ENCODE data around the gene PEX11B. TPM values are rescaled to one million over a fixed set of nuclear protein-coding genes. Genes with fewer than 3 reads are reported as not detected.
A peak's percentile ranks its signal among the peaks of the same experiment; 100 is the strongest.

Gene PEX11B
- 14.5 and 16.1 TPM in 2 replicates for total RNA-seq (2022)
- Bru-seq, nascent RNA, result percentile 67 among the genes with signal in this experiment
- percentile 78 among the genes with signal in this experiment for BruChase-seq, experiment 1, labeled RNA remaining after a 2-hour chase
- BruChase-seq, experiment 2, labeled RNA remaining after a 6-hour chase, result percentile 71 among the genes with signal in this experiment
- long read RNA-seq, transcript PEX11B-201 (4 exons, 1,740 nt), result major isoform, 33 of 37 reads
- long read RNA-seq, partial matches to known transcripts, result 1 of 37 reads
- long read RNA-seq, other reads (novel, unspliced or antisense), result 3 of 37 reads

GRCh38 chr1:145918144-145918991 is at the start of gene PEX11B:
Gene PEX11B (minus strand): TSS chr1:145918717. CDS start chr1:145918688, 29 bp downstream.
- ChIA-PET POLR2A (interaction anchor here (1.0 to 1.7 kb wide), 2 partner anchors 9 to 46 kb away, joined by 5 to 11 read pairs; partner anchors contain the start of genes ANKRD34A, POLR3GL and RBM8A), CTCF (interaction anchor here (0.6 to 1.7 kb wide), 5 partner anchors 26 to 62 kb away, joined by 3 to 12 read pairs (median 3); partner anchors contain the start of gene PIAS3)
- intact Hi-C loops (cut with micrococcal nuclease; ENCODE audit: unreplicated experiment), result loop anchor here (1.0 kb wide), 1 partner anchor 46 kb away; the partner anchor contains the start of genes ANKRD34A and POLR3GL
- TF ChIP-seq, protein P1, sequence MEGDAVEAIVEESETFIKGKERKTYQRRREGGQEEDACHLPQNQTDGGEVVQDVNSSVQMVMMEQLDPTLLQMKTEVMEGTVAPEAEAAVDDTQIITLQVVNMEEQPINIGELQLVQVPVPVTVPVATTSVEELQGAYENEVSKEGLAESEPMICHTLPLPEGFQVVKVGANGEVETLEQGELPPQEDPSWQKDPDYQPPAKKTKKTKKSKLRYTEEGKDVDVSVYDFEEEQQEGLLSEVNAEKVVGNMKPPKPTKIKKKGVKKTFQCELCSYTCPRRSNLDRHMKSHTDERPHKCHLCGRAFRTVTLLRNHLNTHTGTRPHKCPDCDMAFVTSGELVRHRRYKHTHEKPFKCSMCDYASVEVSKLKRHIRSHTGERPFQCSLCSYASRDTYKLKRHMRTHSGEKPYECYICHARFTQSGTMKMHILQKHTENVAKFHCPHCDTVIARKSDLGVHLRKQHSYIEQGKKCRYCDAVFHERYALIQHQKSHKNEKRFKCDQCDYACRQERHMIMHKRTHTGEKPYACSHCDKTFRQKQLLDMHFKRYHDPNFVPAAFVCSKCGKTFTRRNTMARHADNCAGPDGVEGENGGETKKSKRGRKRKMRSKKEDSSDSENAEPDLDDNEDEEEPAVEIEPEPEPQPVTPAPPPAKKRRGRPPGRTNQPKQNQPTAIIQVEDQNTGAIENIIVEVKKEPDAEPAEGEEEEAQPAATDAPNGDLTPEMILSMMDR (IDR thresholded peaks at IDR 0.05; ENCODE audit: insufficient read depth in 1 of 2, low read depth in 1 of 2, low read length in 1 of 2, severe bottlenecking in 1 of 2, unreplicated experiment in 1 of 2), result no peak
- no TSS peak for BruUV-seq (replicated peaks)
- peak; percentile 83 to 88 for DNase-seq
- H3K4me1 Mint-ChIP-seq (ENCODE audit: low read depth, unreplicated experiment), result peaks cover 7% of the 10 kb centered on the region
- Histone ChIP-seq H3K4me1 (no peaks in the 10 kb centered on the region), H3K36me3 (ENCODE audit: control insufficient read depth, insufficient read depth, low read length) (no peaks in the 10 kb centered on the region), H3K4me3 (ENCODE audit: low read depth, low read length) (peak within 1 kb of the TSS; percentile 76), H3K27me3 (replicated peaks; ENCODE audit: control insufficient read depth, insufficient read depth, low read length) (no peaks in the 10 kb centered on the region), H3K9me3 (no peaks in the 10 kb centered on the region)
- peak within 1 kb of the TSS; percentile 79 for H3K27ac Mint-ChIP-seq (ENCODE audit: unreplicated experiment)
- H3K27me3 Mint-ChIP-seq (ENCODE audit: insufficient read depth, unreplicated experiment), result no peaks in the 10 kb centered on the region
- H3K36me3 Mint-ChIP-seq (ENCODE audit: insufficient read depth, unreplicated experiment), result peaks cover 11% of the 10 kb centered on the region
- peak within 1 kb of the TSS; percentile 94 for H3K4me3 Mint-ChIP-seq (ENCODE audit: unreplicated experiment)
- no peaks in the 10 kb centered on the region for H3K9me3 Mint-ChIP-seq (ENCODE audit: unreplicated experiment)

DNA sequence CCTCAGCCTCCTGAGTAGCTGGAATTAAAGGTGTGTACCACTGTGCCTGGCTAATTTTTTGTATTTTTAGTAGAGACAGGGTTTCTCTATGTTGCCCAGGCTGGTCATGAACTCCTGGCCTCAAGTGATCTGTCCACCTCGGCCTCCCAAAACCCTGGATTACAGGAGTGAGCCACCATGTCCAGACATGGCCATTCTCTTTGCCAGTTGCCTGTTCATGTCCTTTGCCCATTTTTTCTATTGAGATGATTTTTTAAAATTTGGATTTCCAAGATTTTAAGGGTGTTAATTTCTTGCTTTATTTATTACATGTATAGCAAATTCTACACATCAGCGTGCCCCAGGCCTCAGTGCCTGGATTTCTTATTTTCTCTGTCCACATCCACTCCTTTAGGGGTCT is 48.8 kb upstream of the PEX11B start:
- H3K4me1 Mint-ChIP-seq (ENCODE audit: low read depth, unreplicated experiment), result peaks cover 13% of the 10 kb centered on the region
- H3K4me1 ChIP-seq, result peaks cover 16% of the 10 kb centered on the region
- no peak overlapping the region for H3K4me3 ChIP-seq (ENCODE audit: low read depth, low read length)
- no peak overlapping the region for H3K27ac Mint-ChIP-seq (ENCODE audit: unreplicated experiment)
- CTCF ChIA-PET, result no interaction called here
- H3K36me3 Mint-ChIP-seq (ENCODE audit: insufficient read depth, unreplicated experiment), result no peaks in the 10 kb centered on the region
- no peaks in the 10 kb centered on the region; the same call in 1 of the 2 replicates for H3K9me3 ChIP-seq
- BruUV-seq (replicated peaks), result no TSS peak
- H3K9me3 Mint-ChIP-seq (ENCODE audit: unreplicated experiment), result no peaks in the 10 kb centered on the region
- peaks cover 3% of the 10 kb centered on the region for H3K27me3 Mint-ChIP-seq (ENCODE audit: insufficient read depth, unreplicated experiment)
- POLR2A ChIA-PET, result interaction anchor here (0.6 kb wide), 1 partner anchor 75 kb away, joined by 4 read pairs; no protein-coding TSS in a partner anchor
- TF ChIP-seq, protein P1 (IDR thresholded peaks at IDR 0.05; ENCODE audit: insufficient read depth in 1 of 2, low read depth in 1 of 2, low read length in 1 of 2, severe bottlenecking in 1 of 2, unreplicated experiment in 1 of 2), result no peak
- H3K27me3 ChIP-seq (replicated peaks; ENCODE audit: control insufficient read depth, insufficient read depth, low read length), result no peaks in the 10 kb centered on the region
- H3K36me3 ChIP-seq (ENCODE audit: control insufficient read depth, insufficient read depth, low read length), result no peaks in the 10 kb centered on the region
- H3K4me3 Mint-ChIP-seq (ENCODE audit: unreplicated experiment), result no peak overlapping the region
- intact Hi-C loops (cut with micrococcal nuclease; ENCODE audit: unreplicated experiment), result no loop called here
- no peak for DNase-seq

Data from Caco-2 (cell line).